Measurements from ENCODE around the gene KSR2.

GRCh38 chr12:117453961-117454360 lies 514.8 kb downstream of the KSR2 start:
- TF ChIP-seq, protein P1, sequence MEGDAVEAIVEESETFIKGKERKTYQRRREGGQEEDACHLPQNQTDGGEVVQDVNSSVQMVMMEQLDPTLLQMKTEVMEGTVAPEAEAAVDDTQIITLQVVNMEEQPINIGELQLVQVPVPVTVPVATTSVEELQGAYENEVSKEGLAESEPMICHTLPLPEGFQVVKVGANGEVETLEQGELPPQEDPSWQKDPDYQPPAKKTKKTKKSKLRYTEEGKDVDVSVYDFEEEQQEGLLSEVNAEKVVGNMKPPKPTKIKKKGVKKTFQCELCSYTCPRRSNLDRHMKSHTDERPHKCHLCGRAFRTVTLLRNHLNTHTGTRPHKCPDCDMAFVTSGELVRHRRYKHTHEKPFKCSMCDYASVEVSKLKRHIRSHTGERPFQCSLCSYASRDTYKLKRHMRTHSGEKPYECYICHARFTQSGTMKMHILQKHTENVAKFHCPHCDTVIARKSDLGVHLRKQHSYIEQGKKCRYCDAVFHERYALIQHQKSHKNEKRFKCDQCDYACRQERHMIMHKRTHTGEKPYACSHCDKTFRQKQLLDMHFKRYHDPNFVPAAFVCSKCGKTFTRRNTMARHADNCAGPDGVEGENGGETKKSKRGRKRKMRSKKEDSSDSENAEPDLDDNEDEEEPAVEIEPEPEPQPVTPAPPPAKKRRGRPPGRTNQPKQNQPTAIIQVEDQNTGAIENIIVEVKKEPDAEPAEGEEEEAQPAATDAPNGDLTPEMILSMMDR (IDR thresholded peaks at IDR 0.05): no peak
- TF ChIP-seq TCF7L2 (IDR thresholded peaks at IDR 0.05; ENCODE audit: low read depth, low read length) (no peak), POLR2AphosphoS5 (IDR thresholded peaks at IDR 0.05; ENCODE audit: low read depth, low read length) (no peak), REST (IDR thresholded peaks at IDR 0.05; ENCODE audit: insufficient read depth in 1 of 2, low read depth in 2 of 2, low read length in 1 of 2) (no peak), SIN3A (IDR thresholded peaks at IDR 0.05; ENCODE audit: borderline replicate concordance, insufficient read depth, low read depth, low read length) (no peak)
